Ishikawa (cell line): ENCODE data around the gene FGD6.

Source experiments
- CEBPB ChIP-seq: IDR thresholded peaks from 2 replicates; pipeline ENCODE4 v1.6.1; 2012
- CREB1 ChIP-seq: IDR thresholded peaks from 2 replicates; pipeline ENCODE4 v1.6.1; 2012; ENCODE audit warnings: low read depth
- EGR1 ChIP-seq: IDR thresholded peaks from 2 replicates; pipeline ENCODE4 v1.6.1; 2012
- EP300 ChIP-seq: IDR thresholded peaks from 2 replicates; pipeline ENCODE4 v1.6.1; 2012; ENCODE audit warnings: borderline replicate concordance
- FOXM1 ChIP-seq: IDR thresholded peaks from 2 replicates; pipeline ENCODE4 v1.6.1; 2012; ENCODE audit warnings: low read depth, borderline replicate concordance
- NFIC ChIP-seq: IDR thresholded peaks from 2 replicates; pipeline ENCODE4 v1.6.1; 2012
- RAD21 ChIP-seq: IDR thresholded peaks from 2 replicates; pipeline ENCODE4 v1.6.1; 2012; ENCODE audit warnings: low read depth
- TAF1 ChIP-seq: IDR thresholded peaks from 2 replicates; pipeline ENCODE4 v1.6.1; 2012; ENCODE audit warnings: low read depth, mild to moderate bottlenecking
- TCF12 ChIP-seq: IDR thresholded peaks from 2 replicates; pipeline ENCODE4 v1.6.1; 2012; ENCODE audit warnings: low read depth
- TEAD4 ChIP-seq: IDR thresholded peaks from 2 replicates; pipeline ENCODE4 v1.6.1; 2012
- YY1 ChIP-seq: IDR thresholded peaks from 2 replicates; pipeline ENCODE4 v1.6.1; 2012; ENCODE audit warnings: low read depth
- ZBTB7A ChIP-seq: IDR thresholded peaks from 2 replicates; pipeline ENCODE4 v1.6.1; 2012; ENCODE audit warnings: low read depth
- TF ChIP-seq, protein P1 (sequence below): IDR thresholded peaks from 2 replicates; pipeline ENCODE4 v1.6.1; 2012
- TF ChIP-seq, protein P2 (sequence below): IDR thresholded peaks from 2 replicates; pipeline ENCODE4 v1.6.1; 2012
- TF ChIP-seq, protein P3 (sequence below): IDR thresholded peaks from 2 replicates; pipeline ENCODE4 v1.6.1; 2012; ENCODE audit warnings: low read depth, mild to moderate bottlenecking

FGD6 gene

DNA sequence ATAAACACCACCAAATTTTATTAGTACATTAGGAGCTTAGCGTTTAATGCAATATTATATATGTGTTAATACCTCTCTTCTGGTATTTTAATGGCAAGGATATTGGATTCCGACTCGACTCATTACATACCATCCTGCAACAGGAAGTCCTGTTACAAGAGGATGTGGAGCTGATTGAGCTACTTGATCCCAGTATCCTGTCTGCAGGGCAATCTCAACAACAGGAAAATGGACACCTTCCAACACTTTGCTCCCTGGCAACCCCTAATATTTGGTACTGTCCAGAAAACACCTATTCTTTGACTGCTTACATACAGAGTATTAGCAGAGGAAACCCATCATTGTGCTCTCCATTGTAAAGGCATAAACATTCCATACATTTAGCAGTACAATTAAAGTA, 45.5 kb upstream of the FGD6 start:
- TF ChIP-seq CEBPB (no peak), ZBTB7A (no peak), CREB1 (no peak), NFIC (no peak), YY1 (no peak), EGR1 (no peak), EP300 (no peak), TAF1 (no peak), TCF12 (no peak), TEAD4 (no peak), FOXM1 (no peak), RAD21 (no peak)
- TF ChIP-seq, protein P1, sequence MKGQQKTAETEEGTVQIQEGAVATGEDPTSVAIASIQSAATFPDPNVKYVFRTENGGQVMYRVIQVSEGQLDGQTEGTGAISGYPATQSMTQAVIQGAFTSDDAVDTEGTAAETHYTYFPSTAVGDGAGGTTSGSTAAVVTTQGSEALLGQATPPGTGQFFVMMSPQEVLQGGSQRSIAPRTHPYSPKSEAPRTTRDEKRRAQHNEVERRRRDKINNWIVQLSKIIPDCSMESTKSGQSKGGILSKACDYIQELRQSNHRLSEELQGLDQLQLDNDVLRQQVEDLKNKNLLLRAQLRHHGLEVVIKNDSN, result no peak
- TF ChIP-seq, protein P2, sequence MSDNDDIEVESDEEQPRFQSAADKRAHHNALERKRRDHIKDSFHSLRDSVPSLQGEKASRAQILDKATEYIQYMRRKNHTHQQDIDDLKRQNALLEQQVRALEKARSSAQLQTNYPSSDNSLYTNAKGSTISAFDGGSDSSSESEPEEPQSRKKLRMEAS, result no peak
- TF ChIP-seq, protein P3, sequence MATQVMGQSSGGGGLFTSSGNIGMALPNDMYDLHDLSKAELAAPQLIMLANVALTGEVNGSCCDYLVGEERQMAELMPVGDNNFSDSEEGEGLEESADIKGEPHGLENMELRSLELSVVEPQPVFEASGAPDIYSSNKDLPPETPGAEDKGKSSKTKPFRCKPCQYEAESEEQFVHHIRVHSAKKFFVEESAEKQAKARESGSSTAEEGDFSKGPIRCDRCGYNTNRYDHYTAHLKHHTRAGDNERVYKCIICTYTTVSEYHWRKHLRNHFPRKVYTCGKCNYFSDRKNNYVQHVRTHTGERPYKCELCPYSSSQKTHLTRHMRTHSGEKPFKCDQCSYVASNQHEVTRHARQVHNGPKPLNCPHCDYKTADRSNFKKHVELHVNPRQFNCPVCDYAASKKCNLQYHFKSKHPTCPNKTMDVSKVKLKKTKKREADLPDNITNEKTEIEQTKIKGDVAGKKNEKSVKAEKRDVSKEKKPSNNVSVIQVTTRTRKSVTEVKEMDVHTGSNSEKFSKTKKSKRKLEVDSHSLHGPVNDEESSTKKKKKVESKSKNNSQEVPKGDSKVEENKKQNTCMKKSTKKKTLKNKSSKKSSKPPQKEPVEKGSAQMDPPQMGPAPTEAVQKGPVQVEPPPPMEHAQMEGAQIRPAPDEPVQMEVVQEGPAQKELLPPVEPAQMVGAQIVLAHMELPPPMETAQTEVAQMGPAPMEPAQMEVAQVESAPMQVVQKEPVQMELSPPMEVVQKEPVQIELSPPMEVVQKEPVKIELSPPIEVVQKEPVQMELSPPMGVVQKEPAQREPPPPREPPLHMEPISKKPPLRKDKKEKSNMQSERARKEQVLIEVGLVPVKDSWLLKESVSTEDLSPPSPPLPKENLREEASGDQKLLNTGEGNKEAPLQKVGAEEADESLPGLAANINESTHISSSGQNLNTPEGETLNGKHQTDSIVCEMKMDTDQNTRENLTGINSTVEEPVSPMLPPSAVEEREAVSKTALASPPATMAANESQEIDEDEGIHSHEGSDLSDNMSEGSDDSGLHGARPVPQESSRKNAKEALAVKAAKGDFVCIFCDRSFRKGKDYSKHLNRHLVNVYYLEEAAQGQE, result no peak

DNA sequence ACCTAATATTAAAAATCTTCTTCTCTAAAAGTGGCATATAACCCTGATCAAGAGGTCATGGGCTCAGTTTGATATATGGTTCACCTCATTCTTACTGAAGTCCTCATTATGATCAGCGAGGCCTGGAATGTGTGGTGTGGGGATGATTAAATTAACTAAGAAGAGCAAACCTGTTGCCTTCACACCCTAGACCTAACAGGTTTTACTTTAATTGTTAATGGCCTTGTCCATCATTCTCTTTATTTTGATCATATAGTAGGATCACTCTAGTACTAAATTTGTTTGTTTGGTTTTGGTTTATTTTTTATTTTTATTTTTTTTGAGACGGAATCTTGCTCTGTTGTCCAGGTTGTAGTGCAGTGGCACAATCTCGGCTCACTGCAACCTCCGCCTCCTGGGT, 43.8 kb upstream of the FGD6 start:
- TF ChIP-seq NFIC, result no peak

DNA sequence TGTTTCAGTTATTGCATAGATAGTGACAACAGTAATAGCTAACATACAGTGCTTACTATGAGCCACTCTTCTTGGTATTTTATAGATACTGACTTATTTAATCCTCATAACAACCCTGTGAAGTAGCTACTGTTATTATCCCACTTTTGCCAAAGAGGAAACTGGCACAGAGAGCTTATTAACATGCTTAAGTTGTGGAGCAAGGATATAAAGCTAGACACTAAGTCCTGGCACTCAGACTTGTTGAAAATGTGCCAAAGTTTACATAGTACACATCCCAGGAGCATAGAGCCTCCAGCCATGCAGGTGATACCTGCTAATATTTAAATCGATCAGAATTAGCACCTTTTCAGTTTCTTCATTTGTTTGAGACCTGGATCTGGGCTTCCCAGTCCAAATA, 42.1 kb upstream of the FGD6 start:
- TF ChIP-seq TCF12, result no peak
- no peak for TF ChIP-seq ZBTB7A
- TF ChIP-seq, protein P2, result no peak
- TF ChIP-seq, protein P3, result no peak
- TF ChIP-seq FOXM1, result no peak
- no peak for TF ChIP-seq YY1
- no peak for TF ChIP-seq CEBPB
- no peak for TF ChIP-seq TAF1
- TF ChIP-seq NFIC, result no peak
- no peak for TF ChIP-seq RAD21
- no peak for TF ChIP-seq CREB1
- no peak for TF ChIP-seq TEAD4
- TF ChIP-seq EGR1, result no peak
- TF ChIP-seq EP300, result no peak
- TF ChIP-seq, protein P1, result no peak

DNA sequence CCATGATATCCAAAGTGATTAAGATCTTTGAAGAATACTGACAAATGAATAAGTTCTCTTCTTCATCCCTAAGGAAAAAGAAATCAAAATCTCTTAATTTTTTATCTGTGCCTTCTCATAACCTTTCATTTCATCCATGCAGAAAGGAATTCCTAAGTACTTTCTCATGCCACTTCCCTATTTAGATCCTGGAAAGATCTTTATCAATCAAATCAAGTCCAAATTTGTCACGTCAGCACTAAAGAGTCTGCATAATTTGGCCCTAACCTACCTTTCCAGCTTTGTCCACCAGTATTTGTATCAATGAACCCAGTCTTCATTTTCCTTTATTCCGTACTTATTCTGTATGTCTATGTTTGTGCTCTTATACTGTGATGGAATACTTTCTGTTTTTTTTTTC, 41.5 kb upstream of the FGD6 start:
- TF ChIP-seq, protein P1, result no peak
- TF ChIP-seq TCF12, result no peak
- no peak for TF ChIP-seq CREB1
- TF ChIP-seq, protein P2, result no peak
- TF ChIP-seq CEBPB, result no peak

DNA sequence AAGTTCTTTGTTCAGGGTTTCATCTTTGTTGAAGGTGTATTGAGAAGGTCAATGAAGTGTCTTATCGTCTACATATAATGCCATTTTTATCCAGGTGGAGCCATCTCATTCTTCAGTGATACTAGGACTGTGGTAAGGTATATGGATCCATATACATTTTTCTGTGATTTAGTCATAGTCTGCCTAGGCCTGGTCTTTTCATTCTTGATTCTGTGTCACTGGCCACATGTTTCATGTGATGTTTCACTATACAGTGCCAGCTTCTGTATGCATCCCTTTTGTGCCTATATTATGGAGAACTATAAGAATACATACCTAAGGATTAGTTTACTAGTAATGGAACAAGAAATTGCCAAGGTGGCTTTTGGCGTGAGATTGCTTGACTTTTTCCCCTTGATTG, 40.9 kb upstream of the FGD6 start:
- TF ChIP-seq, protein P1, result no peak
- TF ChIP-seq, protein P2, result no peak
- TF ChIP-seq NFIC (no peak), TAF1 (no peak), TEAD4 (no peak), EP300 (no peak), CEBPB (no peak), FOXM1 (no peak), TCF12 (no peak), CREB1 (no peak), EGR1 (no peak), YY1 (no peak), ZBTB7A (no peak), RAD21 (no peak)
- TF ChIP-seq, protein P3, result no peak
